HAP-1 (cell line): Measurements from ENCODE around the gene NTM.
A peak's percentile ranks its signal among the peaks of the same experiment; 100 is the strongest.
"Not testable (repeated sequence)": the region's sequence is repeated elsewhere in the genome, so short reads cannot be mapped to it uniquely, and the experiment has no call there.

Experiments
- DNase-seq, 2 experiments: peaks; one replicate each; pipeline ENCODE4 v3.0.0-alpha.2; 2016 to 2020; ENCODE audit warnings: low spot score in 2 of 2
- H3K27me3 ChIP-seq: fragments of 250-450 bp; sonication (Bioruptor Pico); 2 replicates; pipeline ENCODE4 v1.5.1; 2020; ENCODE audit warnings: low read depth, mild to moderate bottlenecking, moderate library complexity
- H3K36me3 ChIP-seq: fragments of 250-450 bp; sonication (Bioruptor Pico); replicated peaks from 2 replicates; pipeline ENCODE4 v1.5.1; 2020; ENCODE audit warnings: mild to moderate bottlenecking
- H3K4me1 ChIP-seq: fragments of 250-450 bp; sonication (Bioruptor Pico); 2 replicates; pipeline ENCODE4 v1.5.1; 2020; ENCODE audit warnings: mild to moderate bottlenecking
- H3K4me3 ChIP-seq: fragments of 250-450 bp; sonication (Bioruptor Pico); 2 replicates; pipeline ENCODE4 v1.5.1; 2020; ENCODE audit warnings: mild to moderate bottlenecking, moderate library complexity
- H3K9me3 ChIP-seq: fragments of 250-450 bp; sonication (Bioruptor Pico); 2 replicates; pipeline ENCODE4 v1.5.1; 2020; ENCODE audit warnings: mild to moderate bottlenecking, moderate library complexity
- in situ Hi-C: fragments of 300-500 bp; cut with MboI; formaldehyde crosslinking; loops from 3 replicates; pipeline ENCODE4 v1.14.3; 2020; ENCODE audit warnings: low sequenced_read_pairs, inconsistent platforms, mixed read lengths

The NTM gene

DNA sequence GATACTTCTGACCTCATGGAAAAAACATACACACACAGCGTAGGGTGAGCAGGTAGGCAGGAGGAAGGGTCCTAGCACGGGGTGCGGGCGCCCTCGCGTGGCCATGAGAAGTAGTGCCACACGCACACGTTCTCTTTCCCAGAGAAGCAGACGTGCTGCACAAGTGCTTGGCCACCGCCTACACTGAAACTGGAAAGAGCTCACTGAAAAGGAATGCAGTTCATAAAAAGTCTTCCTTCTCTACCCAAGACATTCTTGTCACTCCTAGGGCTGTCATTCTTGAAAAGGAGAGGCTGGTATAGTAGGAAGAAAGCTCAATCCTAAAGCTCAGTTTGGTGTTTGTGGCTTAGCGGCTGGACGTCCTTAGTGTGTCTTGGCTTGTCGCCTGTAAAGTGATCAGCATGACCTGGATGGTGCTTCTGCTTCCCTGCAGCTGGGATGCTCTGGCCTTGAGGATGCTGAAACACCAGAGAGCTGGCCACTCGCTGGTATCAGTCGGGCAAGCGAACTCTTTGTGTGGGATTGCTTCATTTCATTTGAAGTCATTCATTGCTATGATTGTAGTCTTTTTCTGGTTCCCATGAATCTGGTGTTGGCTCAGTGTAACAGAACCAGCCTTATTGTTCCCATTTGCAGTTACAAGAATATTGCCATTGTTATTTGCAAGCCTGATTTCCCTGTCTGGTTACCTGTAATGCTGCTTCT lies 303.8 kb downstream of the NTM start:
- in situ Hi-C loops, result loop anchor here (10.0 kb wide), 1 partner anchor 609 kb away; no protein-coding TSS in a partner anchor
- DNase-seq, result peak; percentile 40 to 70
- H3K4me3 ChIP-seq, result no peak overlapping the region
- no peaks in the 10 kb centered on the region for H3K27me3 ChIP-seq
- no peaks in the 10 kb centered on the region for H3K4me1 ChIP-seq
- no peaks in the 10 kb centered on the region for H3K36me3 ChIP-seq
- no peaks in the 10 kb centered on the region for H3K9me3 ChIP-seq

DNA sequence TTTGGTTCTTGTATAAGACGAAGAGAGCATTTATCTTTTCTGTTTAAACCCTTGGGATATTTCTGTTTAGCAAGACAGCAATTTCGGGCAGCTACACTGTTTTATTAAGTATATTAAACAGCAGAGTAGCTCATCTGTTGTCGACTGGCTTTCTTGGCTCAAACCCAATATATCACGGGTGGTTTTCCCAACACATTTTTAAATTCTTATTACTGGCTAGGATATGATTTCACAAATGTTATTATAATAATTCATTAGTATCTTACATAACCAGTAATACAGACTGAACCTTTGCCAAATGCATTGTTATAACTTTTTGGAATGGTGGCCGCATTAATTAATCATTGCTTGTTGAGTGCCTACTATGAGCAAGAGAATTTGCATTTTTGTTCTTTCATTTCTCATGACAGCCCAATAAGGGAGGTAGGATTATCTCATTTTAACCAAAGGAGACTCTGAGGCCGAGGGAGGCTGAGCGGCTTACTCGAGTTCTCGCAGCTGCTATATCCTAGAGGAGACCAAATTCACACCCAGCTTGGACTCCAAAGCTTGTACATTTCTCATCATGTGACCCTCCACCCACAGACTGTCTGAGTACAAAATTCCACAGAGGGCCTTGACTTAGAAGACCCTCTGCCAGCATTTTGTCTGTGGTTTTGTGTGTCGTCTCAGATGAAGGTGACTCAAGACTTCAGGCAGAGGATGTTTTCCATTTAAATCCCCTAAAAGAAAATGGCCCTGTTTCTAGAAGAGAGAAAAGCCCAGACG lies 304.9 kb downstream of the NTM start:
- DNase-seq, result no peak
- in situ Hi-C loops, result loop anchor here (10.0 kb wide), 1 partner anchor 611 kb away; no protein-coding TSS in a partner anchor
- Histone ChIP-seq H3K27me3 (no peaks in the 10 kb centered on the region), H3K4me1 (no peaks in the 10 kb centered on the region), H3K4me3 (no peak overlapping the region), H3K9me3 (no peaks in the 10 kb centered on the region), H3K36me3 (no peaks in the 10 kb centered on the region)

DNA sequence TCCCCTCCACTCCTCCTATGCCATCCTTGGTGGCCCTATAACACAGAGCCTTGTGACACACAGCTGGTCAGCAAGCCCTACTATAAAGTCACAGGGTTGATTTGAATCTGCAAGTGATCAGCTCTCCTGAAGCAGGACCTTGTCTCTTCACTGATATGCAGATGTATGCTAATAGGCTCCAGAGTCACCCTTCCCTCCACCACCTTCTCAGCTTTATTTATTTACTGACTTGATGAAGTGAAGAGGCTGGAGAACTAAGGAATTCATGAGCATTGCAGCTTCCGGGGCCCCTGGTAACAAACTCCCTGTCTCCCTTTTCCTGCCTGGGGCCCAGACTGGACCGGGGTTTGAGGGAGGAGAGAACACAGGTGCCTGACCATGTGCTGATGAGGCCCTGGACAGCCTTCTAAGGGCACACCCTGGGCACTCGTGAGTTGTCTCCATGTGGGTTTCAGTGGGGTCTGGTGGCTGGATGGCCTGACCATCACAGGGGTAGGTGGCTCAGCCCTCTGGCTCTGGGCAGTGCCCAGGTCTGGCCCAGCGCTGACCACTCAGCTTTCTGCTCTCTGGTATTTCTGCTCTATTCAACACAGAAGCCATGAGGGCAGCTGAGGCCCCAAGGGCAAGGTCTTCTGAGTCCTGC lies 307.5 kb downstream of the NTM start:
- H3K9me3 ChIP-seq, result no peaks in the 10 kb centered on the region
- H3K4me1 ChIP-seq, result no peaks in the 10 kb centered on the region
- no peak overlapping the region for H3K4me3 ChIP-seq
- no peak for DNase-seq
- no peaks in the 10 kb centered on the region for H3K36me3 ChIP-seq
- in situ Hi-C loops, result loop anchor here (10.0 kb wide), 1 partner anchor 613 kb away; no protein-coding TSS in a partner anchor
- no peaks in the 10 kb centered on the region for H3K27me3 ChIP-seq

DNA sequence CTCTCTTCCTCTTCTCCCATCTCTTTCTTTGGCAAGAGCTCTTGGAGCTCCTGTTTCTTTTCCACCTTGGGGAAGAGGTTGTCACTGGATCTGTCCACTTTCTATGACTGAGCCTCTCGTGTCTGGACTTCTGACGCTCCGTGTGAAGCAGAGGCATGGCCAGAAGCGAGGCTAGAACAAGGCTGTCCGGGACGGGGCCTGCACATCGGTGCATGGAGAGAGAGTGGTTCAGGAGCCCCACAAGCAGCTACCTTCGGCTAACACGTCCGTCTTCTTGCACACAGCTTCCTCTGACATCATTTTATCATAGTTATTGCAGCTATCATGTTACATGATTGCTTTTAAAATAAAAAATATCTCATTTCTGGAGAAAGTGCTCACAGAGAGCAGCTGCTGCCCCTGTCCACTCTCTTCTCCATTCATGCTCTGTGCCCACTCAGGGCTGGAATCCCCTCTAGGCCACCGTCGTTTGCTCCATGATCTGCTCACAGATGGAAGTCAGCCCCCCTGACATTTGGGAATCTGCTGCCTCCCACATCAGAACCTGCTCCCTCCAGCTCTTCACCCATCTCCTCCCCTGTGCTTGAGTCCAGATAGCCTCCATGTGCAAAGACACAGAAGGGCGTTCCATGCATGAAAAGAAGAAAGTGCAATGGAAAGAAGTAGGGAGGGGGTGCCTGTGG lies 308.4 kb downstream of the NTM start:
- no peak overlapping the region for H3K4me3 ChIP-seq
- H3K36me3 ChIP-seq, result no peaks in the 10 kb centered on the region
- H3K27me3 ChIP-seq, result no peaks in the 10 kb centered on the region
- H3K9me3 ChIP-seq, result no peaks in the 10 kb centered on the region
- H3K4me1 ChIP-seq, result no peaks in the 10 kb centered on the region
- DNase-seq, result no peak
- in situ Hi-C loops, result loop anchor here (10.0 kb wide), 1 partner anchor 614 kb away; no protein-coding TSS in a partner anchor

DNA sequence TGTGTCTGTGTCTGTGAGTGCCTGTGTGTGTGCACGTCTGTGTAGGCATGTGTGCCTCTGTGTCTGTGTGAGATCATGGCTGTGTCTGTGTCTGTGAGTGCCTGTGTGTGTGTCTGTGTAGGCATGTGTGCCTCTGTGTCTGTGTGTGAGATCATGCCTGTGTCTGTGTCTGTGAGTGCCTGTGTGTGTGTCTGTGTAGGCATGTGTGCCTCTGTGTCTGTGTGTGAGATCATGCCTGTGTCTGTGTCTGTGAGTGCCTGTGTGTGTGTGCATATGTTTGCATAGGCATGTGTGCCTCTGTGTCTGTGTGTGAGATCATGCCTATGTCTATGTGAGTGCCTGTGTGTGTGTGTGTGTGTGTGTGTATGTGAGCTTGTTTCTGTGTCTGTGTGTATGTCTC lies 310.0 kb downstream of the NTM start:
- DNase-seq, H3K4me1 ChIP-seq, H3K36me3 ChIP-seq, H3K9me3 ChIP-seq, H3K27me3 ChIP-seq, H3K4me3 ChIP-seq, in situ Hi-C loops: not testable (repeated sequence)

DNA sequence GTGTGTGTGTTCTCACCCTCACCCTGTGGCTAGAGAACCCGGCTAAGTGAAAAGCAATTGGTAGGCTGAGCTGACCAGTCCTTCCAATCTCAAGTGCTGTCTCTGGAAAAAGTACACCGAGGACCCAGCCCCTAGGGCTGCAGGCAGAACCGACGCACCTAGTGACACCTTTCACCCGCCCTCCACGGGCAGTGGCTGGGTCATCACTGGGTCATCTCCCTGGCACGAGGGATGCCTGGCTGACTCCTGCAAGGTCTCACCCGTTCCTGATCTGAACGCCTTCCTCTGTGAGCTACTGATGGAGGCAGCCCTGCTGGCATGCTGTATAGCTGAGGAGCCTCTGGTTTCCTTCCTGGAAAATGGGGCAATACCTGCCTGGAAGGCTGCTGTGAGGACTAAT lies 311.5 kb downstream of the NTM start:
- no peaks in the 10 kb centered on the region for H3K27me3 ChIP-seq
- H3K36me3 ChIP-seq, result no peaks in the 10 kb centered on the region
- DNase-seq, result no peak
- no peaks in the 10 kb centered on the region for H3K9me3 ChIP-seq
- no peak overlapping the region for H3K4me3 ChIP-seq
- in situ Hi-C loops, result no loop called here
- no peaks in the 10 kb centered on the region for H3K4me1 ChIP-seq

DNA sequence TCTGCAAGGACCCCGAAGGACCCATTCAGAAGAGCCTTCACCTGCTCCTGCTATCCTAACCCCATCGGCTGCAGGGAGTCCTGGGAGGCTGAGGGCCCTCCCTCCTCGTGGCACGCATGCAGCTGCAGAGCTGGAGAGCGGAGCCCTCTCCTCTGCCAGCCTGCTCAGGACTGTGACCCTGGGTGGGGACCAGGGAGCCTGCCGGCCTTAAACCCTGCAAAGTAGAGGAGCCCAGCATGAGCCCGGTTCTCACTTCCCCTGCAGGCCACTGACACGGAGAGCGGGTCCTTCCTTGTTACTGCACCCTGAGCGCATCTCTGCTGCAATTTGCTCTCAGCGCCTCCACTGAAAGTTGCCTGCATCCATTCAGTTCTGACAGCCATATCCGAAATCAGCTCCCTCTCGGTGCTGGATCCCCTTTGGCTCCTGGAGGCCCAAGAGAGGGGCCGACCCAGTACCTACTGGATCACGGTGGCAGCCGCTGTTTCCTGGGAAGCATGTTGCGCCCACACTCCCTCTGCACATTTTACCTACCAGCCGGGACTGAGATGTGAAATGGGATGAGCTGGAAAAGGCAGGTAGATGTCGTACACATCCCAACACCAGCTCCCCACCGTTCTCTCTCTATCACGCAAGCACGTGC lies 312.1 kb downstream of the NTM start:
- Histone ChIP-seq H3K27me3 (no peaks in the 10 kb centered on the region), H3K36me3 (no peaks in the 10 kb centered on the region), H3K4me1 (no peaks in the 10 kb centered on the region), H3K9me3 (no peaks in the 10 kb centered on the region), H3K4me3 (no peak overlapping the region)
- in situ Hi-C loops, result no loop called here
- DNase-seq, result no peak

DNA sequence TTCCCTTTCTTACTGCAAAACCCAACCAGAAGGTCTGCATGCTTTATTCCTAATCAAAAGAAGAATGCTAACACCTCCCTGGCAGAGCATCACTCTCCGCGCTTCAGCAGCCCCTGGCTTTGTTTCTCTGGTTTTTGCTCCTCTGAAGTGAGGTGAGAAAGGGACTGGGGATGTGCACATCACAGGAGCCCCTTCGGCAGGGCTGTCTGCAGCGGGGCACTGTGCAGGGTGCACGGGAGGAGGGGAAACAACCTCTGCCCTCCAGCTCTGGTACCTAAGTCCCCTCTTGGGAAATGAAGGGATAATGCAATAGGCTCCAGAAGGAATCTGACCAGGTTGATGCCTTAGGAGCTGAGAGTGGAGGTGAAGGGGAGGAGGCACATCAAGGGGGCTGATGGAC lies 312.7 kb downstream of the NTM start:
- H3K36me3 ChIP-seq, result no peaks in the 10 kb centered on the region
- H3K9me3 ChIP-seq, result no peaks in the 10 kb centered on the region
- no peak overlapping the region for H3K4me3 ChIP-seq
- no peak for DNase-seq
- in situ Hi-C loops, result no loop called here
- no peaks in the 10 kb centered on the region for H3K27me3 ChIP-seq
- H3K4me1 ChIP-seq, result no peaks in the 10 kb centered on the region

DNA sequence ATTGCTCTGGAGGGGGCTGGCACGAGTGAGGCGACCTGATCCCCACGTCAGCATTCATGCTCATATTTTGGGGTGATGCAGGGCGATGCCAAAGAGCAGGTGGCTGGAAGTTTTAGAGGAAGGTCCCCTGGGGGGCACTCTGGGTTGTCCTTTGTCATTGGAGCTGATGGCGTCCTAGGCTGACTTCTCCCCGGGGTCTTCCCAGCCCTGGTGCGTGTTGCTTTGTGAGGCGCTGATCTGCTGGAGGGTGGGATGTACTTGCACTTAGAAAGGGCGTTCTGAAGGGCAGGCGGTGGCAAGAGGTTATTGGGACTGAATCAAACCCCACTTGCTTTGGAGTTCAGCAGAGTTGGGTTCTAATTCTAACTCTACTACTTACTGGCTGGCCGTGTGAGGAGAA lies 313.3 kb downstream of the NTM start:
- no peaks in the 10 kb centered on the region for H3K4me1 ChIP-seq
- no peaks in the 10 kb centered on the region for H3K36me3 ChIP-seq
- in situ Hi-C loops, result no loop called here
- DNase-seq, result no peak
- H3K27me3 ChIP-seq, result no peaks in the 10 kb centered on the region
- H3K4me3 ChIP-seq, result no peak overlapping the region
- H3K9me3 ChIP-seq, result no peaks in the 10 kb centered on the region

DNA sequence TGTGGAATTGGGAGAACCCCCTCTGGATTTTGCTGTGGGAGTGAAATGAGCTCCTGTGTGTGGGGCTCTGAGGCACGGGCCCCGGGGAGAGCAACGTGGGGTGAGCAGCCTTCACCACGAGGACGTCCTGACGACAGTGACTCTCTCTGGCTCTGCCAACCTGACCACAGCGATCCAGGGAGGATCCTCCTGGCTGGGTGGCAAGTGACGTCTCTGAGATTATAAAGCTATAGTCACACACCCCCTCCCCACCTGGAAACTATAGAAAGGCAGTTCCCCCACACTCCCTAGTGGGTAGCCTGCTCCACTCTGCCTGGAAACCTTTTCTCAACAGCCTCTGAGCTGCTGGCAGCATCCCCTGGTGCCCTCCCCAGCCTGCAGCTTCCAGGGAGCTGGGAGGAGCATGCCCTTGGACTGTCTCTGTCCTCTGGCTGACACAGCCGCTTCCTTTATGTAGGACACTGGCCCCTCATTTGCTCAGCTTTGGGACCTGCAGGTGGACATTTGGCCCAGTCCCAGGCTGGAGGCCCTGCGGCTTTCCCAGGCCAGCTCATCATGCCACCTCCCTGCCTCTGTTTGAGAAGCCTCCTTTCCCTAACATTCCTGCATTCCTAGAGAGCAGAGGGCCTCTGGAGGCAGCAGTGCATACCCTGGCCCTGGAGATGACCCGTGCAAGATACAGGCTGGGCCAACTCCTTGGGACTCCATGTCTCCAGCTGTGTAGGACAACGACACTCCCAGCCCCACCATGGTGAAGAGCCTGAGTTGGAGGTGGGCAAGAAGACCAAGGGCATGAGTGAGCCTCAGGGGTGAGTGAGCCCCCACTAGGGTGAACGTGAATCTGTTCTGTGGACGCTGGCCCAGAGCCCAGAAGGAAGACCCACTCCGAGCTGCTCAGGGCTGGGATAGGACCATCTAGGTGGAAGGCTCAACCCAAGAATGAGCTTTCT lies 314.0 kb downstream of the NTM start:
- Histone ChIP-seq H3K4me3 (no peak overlapping the region), H3K4me1 (no peaks in the 10 kb centered on the region), H3K36me3 (no peaks in the 10 kb centered on the region), H3K27me3 (no peaks in the 10 kb centered on the region), H3K9me3 (no peaks in the 10 kb centered on the region)
- no peak for DNase-seq
- in situ Hi-C loops, result no loop called here

DNA sequence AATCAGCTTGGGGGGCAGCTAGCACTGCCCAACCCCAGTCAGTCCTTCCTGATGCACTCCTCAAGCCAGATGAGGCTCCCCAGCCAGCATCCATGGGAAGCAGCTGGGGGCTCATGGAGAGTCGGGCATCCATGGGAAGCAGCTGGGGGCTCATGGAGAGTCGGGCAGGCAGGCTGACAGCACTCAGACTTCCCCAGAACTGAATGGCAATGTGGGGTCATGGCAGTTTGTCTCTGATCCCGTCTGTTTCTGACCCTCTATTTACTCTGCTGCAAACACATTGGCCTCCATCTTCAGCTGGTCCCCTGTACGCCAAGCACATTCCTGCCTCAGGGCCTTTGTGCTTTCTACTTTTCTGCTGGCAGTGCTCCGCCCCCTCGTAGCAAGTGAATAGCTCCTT lies 314.8 kb downstream of the NTM start:
- H3K27me3 ChIP-seq, result no peaks in the 10 kb centered on the region
- H3K4me1 ChIP-seq, result no peaks in the 10 kb centered on the region
- DNase-seq, result no peak
- in situ Hi-C loops, result no loop called here
- no peak overlapping the region for H3K4me3 ChIP-seq
- no peaks in the 10 kb centered on the region for H3K36me3 ChIP-seq
- H3K9me3 ChIP-seq, result no peaks in the 10 kb centered on the region

DNA sequence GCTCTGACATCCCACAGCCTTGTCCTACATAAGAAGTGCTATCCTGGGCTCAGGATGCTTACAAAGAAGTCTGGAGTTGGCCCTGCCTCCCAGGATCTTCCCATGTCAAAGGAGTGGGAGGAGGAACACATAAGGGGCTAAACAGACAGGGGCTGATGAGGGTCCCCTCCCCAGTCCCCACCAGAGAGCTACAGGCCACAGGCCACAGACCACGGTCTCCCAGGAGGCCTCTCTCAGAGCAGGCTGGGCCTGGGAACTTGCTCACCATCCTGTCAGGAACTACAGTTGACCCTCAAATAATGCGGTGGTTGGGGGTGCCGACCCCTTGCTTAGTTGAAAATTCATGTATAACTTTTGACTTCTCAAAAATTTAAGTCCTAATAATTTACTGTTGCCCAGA lies 315.5 kb downstream of the NTM start:
- H3K4me1 ChIP-seq, result no peaks in the 10 kb centered on the region
- H3K4me3 ChIP-seq, result no peak overlapping the region
- H3K27me3 ChIP-seq, result no peaks in the 10 kb centered on the region
- H3K9me3 ChIP-seq, result no peaks in the 10 kb centered on the region
- in situ Hi-C loops, result no loop called here
- no peaks in the 10 kb centered on the region for H3K36me3 ChIP-seq
- DNase-seq, result no peak
